Colonic mucosa (tissue), 4 donors: ENCODE measurements around the gene ADGB. TPM values are rescaled to one million over a fixed set of nuclear protein-coding genes. Genes with fewer than 3 reads are reported as not detected.

ENCODE experiments used
- DNase-seq: peaks from one replicate; pipeline ENCODE4 v3.0.0-alpha.2; 2020
- H3K27ac ChIP-seq: fragments of 200-600 bp; one replicate; pipeline ENCODE4 v1.8.0; 2021
- H3K27me3 ChIP-seq: fragments of 200-600 bp; one replicate; pipeline ENCODE4 v1.8.0; 2021
- H3K36me3 ChIP-seq: fragments of 200-600 bp; one replicate; pipeline ENCODE4 v1.8.0; 2021
- H3K4me1 ChIP-seq: fragments of 200-600 bp; one replicate; pipeline ENCODE4 v1.8.0; 2021; ENCODE audit warnings: mild to moderate bottlenecking
- H3K4me3 ChIP-seq: fragments of 200-600 bp; one replicate; pipeline ENCODE4 v1.8.0; 2021
- H3K9ac ChIP-seq, 2 donors: one replicate each; pipeline ENCODE4 v1.7.0; 2013; ENCODE audit warnings: control low read depth in 2 of 2, low read depth in 2 of 2, low read length in 2 of 2
- H3K9me3 ChIP-seq: fragments of 200-600 bp; one replicate; pipeline ENCODE4 v1.8.0; 2021
- CTCF ChIP-seq: fragments of 200-600 bp; IDR thresholded peaks from one replicate; pipeline ENCODE4 v1.8.0; 2022; ENCODE audit warnings: antibody characterized with exemption, mild to moderate bottlenecking
- intact Hi-C: fragments of 100-400 bp; cut with DNase I; formaldehyde crosslinking; loops from one replicate; pipeline ENCODE4 v1.14.1; 2022
- total RNA-seq, 2 donors: library from RNA; stranded (reverse); fragmentation: NEBNext Ultra II Directional in 1 of 2; extraction: Animal tissue kit (Norgen Biotek cat#: 25700) in 1 of 2; gene quantifications; one replicate each; pipeline ENCODE4 v1.2.1, GENCODE V29; 2021
- donor health status: healthy.
- donor health status: DM: no; HTN: no; CAD: no.
- donor health status: DM: no; HTN: no; CAD: no.

Gene ADGB
- total RNA-seq, 2 donors from 2014 or later = 0.57 to 0.72 TPM

- Histone ChIP-seq H3K9ac (no peak overlapping the region), H3K36me3 (no peaks in the 10 kb centered on the region), H3K4me1 (no peaks in the 10 kb centered on the region), H3K27ac (no peak overlapping the region), H3K9me3 (no peaks in the 10 kb centered on the region), H3K4me3 (no peak overlapping the region), H3K27me3 (no peaks in the 10 kb centered on the region)
- intact Hi-C loops = loop anchor here (5.0 to 10.0 kb wide), 2 partner anchors 339 to 431 kb away; no protein-coding TSS in a partner anchor
- DNase-seq = no peak
- no peak for TF ChIP-seq CTCF
These were observed 257.1 kb downstream of the ADGB start for GRCh38 chr6:146855889-146856288.

GRCh38 chr6:146856296-146856695, 257.5 kb downstream of the ADGB start:
- no peaks in the 10 kb centered on the region for H3K9me3 ChIP-seq
- no peaks in the 10 kb centered on the region for H3K4me1 ChIP-seq
- no peak for DNase-seq
- no peak overlapping the region for H3K9ac ChIP-seq
- no peak overlapping the region for H3K4me3 ChIP-seq
- intact Hi-C loops = loop anchor here (5.0 to 10.0 kb wide), 2 partner anchors 339 to 431 kb away; no protein-coding TSS in a partner anchor
- no peaks in the 10 kb centered on the region for H3K36me3 ChIP-seq
- H3K27me3 ChIP-seq = no peaks in the 10 kb centered on the region
- no peak for TF ChIP-seq CTCF
- H3K27ac ChIP-seq = no peak overlapping the region

GRCh38 chr6:146857180-146857979, 258.6 kb downstream of the ADGB start:
- no peak overlapping the region for H3K9ac ChIP-seq

GRCh38 chr6:146857980-146858347, 259.2 kb downstream of the ADGB start:
- intact Hi-C loops = loop anchor here (5.0 to 10.0 kb wide), 2 partner anchors 337 to 429 kb away; no protein-coding TSS in a partner anchor
- Histone ChIP-seq H3K27me3 (no peaks in the 10 kb centered on the region), H3K27ac (peak overlapping the region; percentile 19)

More at GRCh38 chr6:146857180-146857979, 258.6 kb downstream of the ADGB start:
- intact Hi-C loops = loop anchor here (5.0 to 10.0 kb wide), 2 partner anchors 337 to 430 kb away; no protein-coding TSS in a partner anchor
- Histone ChIP-seq H3K27ac (peak overlapping the region; percentile 19), H3K27me3 (no peaks in the 10 kb centered on the region), H3K4me3 (peak overlapping the region; percentile 22), H3K9me3 (no peaks in the 10 kb centered on the region), H3K36me3 (no peaks in the 10 kb centered on the region), H3K4me1 (no peaks in the 10 kb centered on the region)
- DNase-seq = peak; percentile 81
- TF ChIP-seq CTCF = peak; percentile 99

GRCh38 chr6:146859206-146859605, 260.4 kb downstream of the ADGB start:
- Histone ChIP-seq H3K9me3 (no peaks in the 10 kb centered on the region), H3K4me3 (no peak overlapping the region), H3K27ac (no peak overlapping the region), H3K9ac (no peak overlapping the region), H3K4me1 (no peaks in the 10 kb centered on the region), H3K27me3 (no peaks in the 10 kb centered on the region), H3K36me3 (no peaks in the 10 kb centered on the region)
- intact Hi-C loops = loop anchor here (5.0 to 10.0 kb wide), 2 partner anchors 336 to 428 kb away; no protein-coding TSS in a partner anchor
- TF ChIP-seq CTCF = no peak
- DNase-seq = no peak

More at GRCh38 chr6:146857980-146858347, 259.2 kb downstream of the ADGB start:
- H3K4me3 ChIP-seq = no peak overlapping the region
- no peak for TF ChIP-seq CTCF
- no peak overlapping the region for H3K9ac ChIP-seq
- H3K4me1 ChIP-seq = no peaks in the 10 kb centered on the region
- H3K9me3 ChIP-seq = no peaks in the 10 kb centered on the region
- no peak for DNase-seq
- H3K36me3 ChIP-seq = no peaks in the 10 kb centered on the region
